Left renal cortex interstitium (tissue), 4 donors: ENCODE data around the gene LPGAT1. TPM values are rescaled to one million over a fixed set of nuclear protein-coding genes. Genes with fewer than 3 reads are reported as not detected.
A peak's percentile ranks its signal among the peaks of the same experiment; 100 is the strongest.
"Not testable (repeated sequence)": the region's sequence is repeated elsewhere in the genome, so short reads cannot be mapped to it uniquely, and the experiment has no call there.

Experiments
- DNase-seq, 4 donors: peaks; one replicate each; pipeline ENCODE4 v3.0.0-alpha.2; 2013; ENCODE audit warnings: low read depth in 4 of 4, low spot score in 2 of 4, missing footprints in 1 of 4
- polyA plus RNA-seq, 4 donors: library from polyadenylated mRNA; unstranded; fragments of 120-200 nt; gene quantifications; one replicate each; pipeline ENCODE4 v1.2.1, GENCODE V29; 2013; ENCODE audit not compliant: insufficient read length in 4 of 4

LPGAT1 gene
- polyA plus RNA-seq, 4 donors = 22.2 to 30.5 (median 24.4) TPM

GRCh38 chr1:211710566-211711314 lies 119.8 kb downstream of the LPGAT1 start:
- no peak for DNase-seq

GRCh38 chr1:211708926-211709325 lies 121.6 kb downstream of the LPGAT1 start:
- DNase-seq = no peak

GRCh38 chr1:211708006-211708405 lies 122.6 kb downstream of the LPGAT1 start:
- no peak for DNase-seq

GRCh38 chr1:211705467-211706091 lies 125.0 kb downstream of the LPGAT1 start:
- no peak for DNase-seq

GRCh38 chr1:211704543-211704942 lies 126.0 kb downstream of the LPGAT1 start:
- DNase-seq = no peak

- no peak for DNase-seq
These were observed 126.6 kb downstream of the LPGAT1 start for GRCh38 chr1:211703812-211704537.

GRCh38 chr1:211701733-211702132 lies 128.8 kb downstream of the LPGAT1 start:
- DNase-seq = no peak

- DNase-seq = no peak
These were observed 131.5 kb downstream of the LPGAT1 start for GRCh38 chr1:211699059-211699458.

- DNase-seq = peak in 1 of 4 donors; percentile 45
These were observed 132.2 kb downstream of the LPGAT1 start for GRCh38 chr1:211698161-211699026.

GRCh38 chr1:211697356-211697755 lies 133.2 kb downstream of the LPGAT1 start:
- DNase-seq = no peak

- no peak for DNase-seq
These were observed 135.3 kb downstream of the LPGAT1 start for GRCh38 chr1:211695135-211695816.

GRCh38 chr1:211693911-211694310 lies 136.7 kb downstream of the LPGAT1 start:
- DNase-seq = not testable (repeated sequence)

Other genes with a start within 250 kb of the LPGAT1 start
- gene NEK2, start 155.1 kb downstream of the LPGAT1 start, polyA plus RNA-seq = 10 to 100 TPM; 18.6 to 20.3 (median 19.7) TPM
- 10 to 100 TPM; 15.8 to 24.6 (median 17.9) TPM for gene INTS7, start 204.8 kb upstream of the LPGAT1 start, polyA plus RNA-seq
- gene DTL, start 205.0 kb upstream of the LPGAT1 start, polyA plus RNA-seq = 10 to 100 TPM; 18.5 to 25.1 (median 19.2) TPM